HepG2 (cell line): ENCODE measurements around the gene C11orf21. TPM values are rescaled to one million over a fixed set of nuclear protein-coding genes. Genes with fewer than 3 reads are reported as not detected.
A peak's percentile ranks its signal among the peaks of the same experiment; 100 is the strongest.

ENCODE experiments used
- DRAP1 ChIP-seq: IDR thresholded peaks from 2 replicates; pipeline ENCODE4 v1.6.1; 2016; ENCODE audit warnings: missing genetic modification reagents, missing compliant biosample characterization
- GATA4 ChIP-seq: sonication (generic); IDR thresholded peaks from 2 replicates; pipeline ENCODE4 v1.6.1; 2016; ENCODE audit warnings: antibody characterized with exemption, low read depth, borderline replicate concordance
- KLF15 ChIP-seq: sonication (generic); formaldehyde crosslinking; IDR thresholded peaks from 2 replicates; pipeline ENCODE4 v1.8.1; 2023; ENCODE audit warnings: borderline replicate concordance, mild to moderate bottlenecking, inconsistent platforms, missing genetic modification reagents, mixed read lengths
- MAX ChIP-seq: IDR thresholded peaks from 2 replicates; pipeline ENCODE4 v1.6.1; 2012; ENCODE audit warnings: inconsistent platforms
- MLX ChIP-seq: IDR thresholded peaks from 2 replicates; pipeline ENCODE4 v1.6.1; 2016
- PRMT3 ChIP-seq: sonication (generic); formaldehyde crosslinking; IDR thresholded peaks from 2 replicates; pipeline ENCODE4 v1.8.1; 2022; ENCODE audit warnings: low read depth, mild to moderate bottlenecking, moderate library complexity, missing genetic modification reagents, borderline replicate concordance
- SP4 ChIP-seq: sonication (generic); formaldehyde crosslinking; IDR thresholded peaks from 2 replicates; pipeline ENCODE4 v1.8.1; 2023; ENCODE audit warnings: mild to moderate bottlenecking, missing genetic modification reagents
- TAF15 ChIP-seq: fragments of 200-400 bp; formaldehyde crosslinking; IDR thresholded peaks from one replicate; pipeline ENCODE4 v1.6.1; 2018; ENCODE audit warnings: mild to moderate bottlenecking, low read depth, low read length; ENCODE audit not compliant: poor library complexity, severe bottlenecking
- TCF12 ChIP-seq, 2 experiments: fragments of 450-650 bp in 1 of 2; sonication (generic) in 1 of 2; formaldehyde crosslinking in 1 of 2; IDR thresholded peaks; 2 replicates each; pipeline versions ENCODE4 v1.6.1 to v1.8.0; 2017 to 2022; ENCODE audit warnings: antibody characterized with exemption in 1 of 2, mild to moderate bottlenecking in 1 of 2, missing genetic modification reagents in 1 of 2, moderate library complexity in 1 of 2
- YEATS4 ChIP-seq: sonication (generic); formaldehyde crosslinking; IDR thresholded peaks from 2 replicates; pipeline ENCODE4 v1.4.0; 2020; ENCODE audit warnings: missing genetic modification reagents, borderline replicate concordance
- ZBTB2 ChIP-seq: sonication (generic); formaldehyde crosslinking; IDR thresholded peaks from 2 replicates; pipeline ENCODE4 v1.8.0; 2022; ENCODE audit warnings: low read depth, missing genetic modification reagents
- ZBTB3 ChIP-seq: sonication (generic); formaldehyde crosslinking; IDR thresholded peaks from 2 replicates; pipeline ENCODE4 v1.4.0; 2020; ENCODE audit warnings: low read depth, mild to moderate bottlenecking, moderate library complexity, missing genetic modification reagents, borderline replicate concordance
- ZNF230 ChIP-seq: sonication (generic); formaldehyde crosslinking; IDR thresholded peaks from 2 replicates; pipeline ENCODE4 v1.4.0; 2020; ENCODE audit warnings: mild to moderate bottlenecking, missing genetic modification reagents
- ZNF276 ChIP-seq: sonication (generic); formaldehyde crosslinking; IDR thresholded peaks from 2 replicates; pipeline ENCODE4 v1.4.0; 2020; ENCODE audit warnings: mild to moderate bottlenecking, low read depth, missing genetic modification reagents
- ZNF33A ChIP-seq: sonication (generic); formaldehyde crosslinking; IDR thresholded peaks from 2 replicates; pipeline ENCODE4 v1.5.1; 2020; ENCODE audit warnings: missing genetic modification reagents, mild to moderate bottlenecking, moderate library complexity, borderline replicate concordance
- ZNF616 ChIP-seq: sonication (generic); formaldehyde crosslinking; IDR thresholded peaks from 2 replicates; pipeline ENCODE4 v1.5.0; 2020; ENCODE audit warnings: low read depth, mild to moderate bottlenecking, missing genetic modification reagents
- ZNF652 ChIP-seq: IDR thresholded peaks from 2 replicates; pipeline ENCODE4 v1.6.1; 2016; ENCODE audit warnings: low read depth, borderline replicate concordance
- ZNF772 ChIP-seq: sonication (generic); formaldehyde crosslinking; IDR thresholded peaks from 2 replicates; pipeline ENCODE4 v1.5.0; 2020; ENCODE audit warnings: mild to moderate bottlenecking, missing genetic modification reagents
- polyA plus RNA-seq, 8 experiments: library from polyadenylated mRNA; depleted of rRNA in 3 of 8; stranded (reverse) in 7 of 8; unstranded in 1 of 8; fragments of >200 nt; fragmentation: Illumina TruSeq in 4 of 8; extraction: Trizol in 4 of 8; gene quantifications; 2 replicates each; pipeline versions ENCODE4 v1.2.1 to v1.2.3, GENCODE V29; 2011 to 2016; ENCODE audit warnings: low read depth in 4 of 8, missing spikeins in 1 of 8, mixed read lengths in 1 of 8; ENCODE audit not compliant: insufficient read depth in 1 of 8
- total RNA-seq, 5 experiments: library from RNA; depleted of rRNA; stranded (reverse); fragments of >200 nt; fragmentation: Illumina TruSeq; extraction: Trizol; gene quantifications; 2 replicates each; pipeline ENCODE4 v1.2.3, GENCODE V29; 2016; ENCODE audit warnings: low read depth in 1 of 5

The C11orf21 gene
- total and polyA plus RNA-seq, 2 of the 13 experiments (the other 11 are each of a cell fraction or from before 2014, with no cell fraction given) = 0.08 TPM; not detected in 1

GRCh38 chr11:2268729-2269600 is 32.8 kb downstream of the C11orf21 start (continued):
- no peak for TF ChIP-seq ZNF276 (CRISPR knock-in tag)
- TF ChIP-seq DRAP1 (CRISPR knock-in tag) = no peak
- TF ChIP-seq PRMT3 (CRISPR knock-in tag) = no peak
- peak; percentile 30 for TF ChIP-seq TAF15
- no peak for TF ChIP-seq SP4
- no peak for TF ChIP-seq ZNF652 (CRISPR knock-in tag)
- no peak for TF ChIP-seq ZNF772 (CRISPR knock-in tag)
- peak; percentile 63; the same call in 1 of the 2 replicates for TF ChIP-seq MAX
- TF ChIP-seq GATA4 = no peak
- TF ChIP-seq ZBTB3 = no peak
- TF ChIP-seq TCF12 (IDR thresholded peaks at IDR 0.05) = no peak
- no peak for TF ChIP-seq TCF12 (CRISPR knock-in tag; IDR thresholded peaks at IDR 0.05)
- no peak for TF ChIP-seq ZNF616
- TF ChIP-seq ZNF230 (CRISPR knock-in tag) = no peak
- TF ChIP-seq ZNF33A = no peak
- peak; percentile 72; the same call in 1 of the 2 replicates for TF ChIP-seq ZBTB2 (CRISPR knock-in tag)
- peak; percentile 34; the same call in 1 of the 2 replicates for TF ChIP-seq YEATS4 (CRISPR knock-in tag)
- TF ChIP-seq MLX = no peak; the same call in 1 of the 2 replicates
- no peak for TF ChIP-seq KLF15 (CRISPR knock-in tag)
